SK-N-SH (cell line): Measurements from ENCODE around the gene LRRN1. TPM values are rescaled to one million over a fixed set of nuclear protein-coding genes. Genes with fewer than 3 reads are reported as not detected.

Experiments
- CTCF ChIA-PET: fragments of 300-600, 350-600 bp; formaldehyde crosslinking; extraction: SDS; loops from one replicate; lab custom pipeline; 2021; lab: Yijun Ruan, JAX
- POLR2A ChIA-PET: fragments of 350-600 bp; sonication (Branson Sonifier 250); formaldehyde crosslinking; extraction: SDS; loops from one replicate; lab custom pipeline; 2020; ENCODE audit warnings: antibody characterized with exemption, inconsistent platforms; lab: Yijun Ruan, JAX
- DNase-seq: peaks from one replicate; pipeline ENCODE4 v3.0.0; 2012
- H2AFZ ChIP-seq: fragments of 200-600 bp; sonication (generic); 2 replicates; pipeline ENCODE4 v1.8.1; 2016; ENCODE audit warnings: antibody characterized with exemption, mild to moderate bottlenecking, low read depth
- H3F3A ChIP-seq: fragments of 200-600 bp; sonication (generic); replicated peaks from 2 replicates; pipeline ENCODE3; 2016; ENCODE audit warnings: antibody characterized with exemption, mild to moderate bottlenecking; ENCODE audit not compliant: insufficient read depth
- H3K27ac ChIP-seq, 2 experiments: fragments of 200-500 bp in 1 of 2; fragments of 200-600 bp in 1 of 2; sonication (Bioruptor generic) in 1 of 2; sonication (generic), shearing (Covaris generic) in 1 of 2; 2 replicates each; pipeline versions ENCODE4 v1.5.1 to v1.6.1; 2014 to 2016; ENCODE audit warnings: low read depth in 2 of 2, inconsistent platforms in 1 of 2, low read length in 1 of 2, mild to moderate bottlenecking in 1 of 2, mixed read lengths in 1 of 2
- H3K27me3 ChIP-seq: fragments of 200-600 bp; sonication (generic), shearing (Covaris generic); 2 replicates; pipeline ENCODE4 v1.6.1; 2016; ENCODE audit warnings: mixed run types; ENCODE audit not compliant: insufficient read depth
- H3K36me3 ChIP-seq, 2 experiments: fragments of 200-500 bp in 1 of 2; fragments of 200-600 bp in 1 of 2; sonication (Bioruptor generic) in 1 of 2; sonication (generic) in 1 of 2; replicated peaks in 1 of 2; 2 replicates each; pipeline versions ENCODE3 to v1.5.1; 2014 to 2016; ENCODE audit warnings: low read length in 1 of 2, mild to moderate bottlenecking in 1 of 2; ENCODE audit not compliant: insufficient read depth in 2 of 2, control insufficient read depth in 1 of 2
- H3K4me1 ChIP-seq, 2 experiments: fragments of 200-500 bp in 1 of 2; fragments of 200-600 bp in 1 of 2; sonication (Bioruptor generic) in 1 of 2; sonication (generic), shearing (Covaris generic) in 1 of 2; 2 replicates each; pipeline versions ENCODE4 v1.5.1 to v1.6.1; 2014 to 2016; ENCODE audit warnings: low read depth in 1 of 2, low read length in 1 of 2, mixed run types in 1 of 2; ENCODE audit not compliant: insufficient read depth in 2 of 2, control insufficient read depth in 1 of 2
- H3K4me2 ChIP-seq: fragments of 200-600 bp; sonication (generic), shearing (Covaris generic); 2 replicates; pipeline ENCODE4 v1.6.1; 2017; ENCODE audit warnings: mixed run types
- H3K4me3 ChIP-seq, 2 experiments: fragments of 200-500 bp in 1 of 2; fragments of 200-600 bp in 1 of 2; sonication (Bioruptor generic) in 1 of 2; sonication (generic), shearing (Covaris generic) in 1 of 2; 2 replicates each; pipeline versions ENCODE4 v1.5.1 to v1.8.1; 2014 to 2016; ENCODE audit warnings: low read depth in 2 of 2, inconsistent platforms in 1 of 2, low read length in 1 of 2, mild to moderate bottlenecking in 1 of 2, mixed read lengths in 1 of 2, moderate library complexity in 1 of 2
- H3K79me2 ChIP-seq: fragments of 200-600 bp; sonication (generic); 2 replicates; pipeline ENCODE4 v1.8.1; 2017; ENCODE audit warnings: mild to moderate bottlenecking; ENCODE audit not compliant: insufficient read depth
- H3K9ac ChIP-seq: fragments of 200-600 bp; sonication (generic); 2 replicates; pipeline ENCODE4 v1.6.1; 2017; ENCODE audit warnings: mixed run types
- H3K9me2 ChIP-seq: fragments of 200-600 bp; sonication (generic); 2 replicates; pipeline ENCODE4 v1.6.1; 2017; ENCODE audit warnings: mixed run types
- H3K9me3 ChIP-seq: fragments of 200-600 bp; sonication (generic); 2 replicates; pipeline ENCODE4 v1.6.1; 2017; ENCODE audit warnings: mixed run types, mild to moderate bottlenecking, moderate library complexity
- H4K20me1 ChIP-seq: fragments of 200-600 bp; sonication (generic); 2 replicates; pipeline ENCODE4 v1.6.1; 2017; ENCODE audit warnings: mild to moderate bottlenecking, mixed run types; ENCODE audit not compliant: insufficient read depth
- CTCF ChIP-seq: fragments of 200-600 bp; sonication (generic); IDR thresholded peaks from 2 replicates; pipeline ENCODE4 v1.6.1; 2017; ENCODE audit warnings: antibody characterized with exemption, mild to moderate bottlenecking, moderate library complexity
- ELF1 ChIP-seq: IDR thresholded peaks from 2 replicates; pipeline ENCODE4 v1.4.0; 2012
- EP300 ChIP-seq, 2 experiments: IDR thresholded peaks; 2 replicates each; pipeline versions ENCODE4 v1.4.0 to v1.6.1; 2012; ENCODE audit warnings: borderline replicate concordance in 1 of 2, low read depth in 1 of 2, low read length in 1 of 2
- FOSL2 ChIP-seq: IDR thresholded peaks from 2 replicates; pipeline ENCODE4 v1.4.0; 2012; ENCODE audit warnings: low read depth, mild to moderate bottlenecking, moderate library complexity, borderline replicate concordance
- GABPA ChIP-seq: IDR thresholded peaks from 2 replicates; pipeline ENCODE4 v1.4.0; 2012; ENCODE audit warnings: low read depth, mild to moderate bottlenecking
- IRF3 ChIP-seq: fragments of 150-350 bp; IDR thresholded peaks from 2 replicates; pipeline ENCODE4 v1.6.1; 2016; ENCODE audit warnings: mild to moderate bottlenecking, low read depth, low read length
- JUND ChIP-seq: IDR thresholded peaks from 2 replicates; pipeline ENCODE4 v1.4.0; 2012
- MAX ChIP-seq: IDR thresholded peaks from 2 replicates; pipeline ENCODE4 v1.4.0; 2012; ENCODE audit warnings: low read depth
- MEF2A ChIP-seq: IDR thresholded peaks from 2 replicates; pipeline ENCODE4 v1.4.0; 2012; ENCODE audit warnings: low read depth, borderline replicate concordance
- NFIC ChIP-seq: IDR thresholded peaks from 2 replicates; pipeline ENCODE4 v1.4.0; 2012; ENCODE audit warnings: borderline replicate concordance
- NRF1 ChIP-seq: IDR thresholded peaks from 2 replicates; pipeline ENCODE4 v1.6.1; 2012; ENCODE audit warnings: low read depth, mild to moderate bottlenecking, low read length
- POLR2AphosphoS5 ChIP-seq: IDR thresholded peaks from 2 replicates; pipeline ENCODE4 v1.6.1; 2012; ENCODE audit warnings: low read depth, low read length
- RAD21 ChIP-seq: IDR thresholded peaks from 2 replicates; pipeline ENCODE4 v1.6.1; 2012; ENCODE audit warnings: mild to moderate bottlenecking, low read length
- RCOR1 ChIP-seq: fragments of 150-350 bp; IDR thresholded peaks from 2 replicates; pipeline ENCODE4 v1.6.1; 2017; ENCODE audit warnings: antibody characterized with exemption, low read length
- RXRA ChIP-seq: IDR thresholded peaks from 2 replicates; pipeline ENCODE4 v1.4.0; 2012; ENCODE audit warnings: low read depth, mild to moderate bottlenecking, borderline replicate concordance
- SIN3A ChIP-seq: IDR thresholded peaks from 2 replicates; pipeline ENCODE4 v1.6.1; 2012; ENCODE audit warnings: low read depth, mild to moderate bottlenecking, low read length, moderate library complexity, borderline replicate concordance
- SMC3 ChIP-seq: IDR thresholded peaks from 2 replicates; pipeline ENCODE4 v1.6.1; 2012; ENCODE audit warnings: low read depth, low read length, improper control_type of control experiment
- TAF1 ChIP-seq: IDR thresholded peaks from 2 replicates; pipeline ENCODE4 v1.6.1; 2012; ENCODE audit warnings: low read depth, mild to moderate bottlenecking, low read length, moderate library complexity, borderline replicate concordance
- USF1 ChIP-seq: IDR thresholded peaks from 2 replicates; pipeline ENCODE4 v1.4.0; 2012; ENCODE audit warnings: low read depth, borderline replicate concordance
- USF2 ChIP-seq: fragments of 150-350 bp; IDR thresholded peaks from 2 replicates; pipeline ENCODE4 v1.6.1; 2017; ENCODE audit warnings: antibody characterized with exemption, low read length, low read depth, borderline replicate concordance
- WGBS: methylation state at CpG from one replicate; pipeline ENCODE4 v1.1.6; 2017; ENCODE audit warnings: low lambda C conversion rate; 5-methylcytosine and 5-hydroxymethylcytosine counted together
- polyA plus RNA-seq, 3 experiments: library from polyadenylated mRNA; depleted of rRNA; stranded (reverse); fragments of >200 nt; gene quantifications; 2 replicates each; pipeline ENCODE4 v1.2.3, GENCODE V29; 2012

The LRRN1 gene
- polyA plus RNA-seq, 1 of the 3 experiments (the other 2 are of a cell fraction), result 0.03 TPM

- Histone ChIP-seq H3K27me3 (no peaks in the 10 kb centered on the region), H3K79me2 (no peaks in the 10 kb centered on the region), H3K4me1 (peaks cover 0 to 3% of the 10 kb centered on the region in 2 experiments; a peak in 1 of 4 replicates), H3K36me3 (no peaks in the 10 kb centered on the region), H3K9ac (no peak overlapping the region), H3K9me2 (no peaks in the 10 kb centered on the region), H3K4me3 (no peak overlapping the region), H3K27ac (no peak overlapping the region), H3K9me3 (peaks cover 10% of the 10 kb centered on the region; the same call in 1 of the 2 replicates), H3F3A (no peaks in the 10 kb centered on the region), H3K4me2 (no peak overlapping the region), H4K20me1 (no peaks in the 10 kb centered on the region), H2AFZ (no peak overlapping the region)
- ChIA-PET CTCF (interaction anchor here (0.8 to 1.2 kb wide), 2 partner anchors 10 to 74 kb away, joined by 3 read pairs; no protein-coding TSS in a partner anchor), POLR2A (no interaction called here)
- DNase-seq, result no peak
- 33% methylated on average over 1 of the region's 1 CpG for WGBS
- TF ChIP-seq TAF1, result no peak
- no peak for TF ChIP-seq JUND
Measured at GRCh38 chr3:3771567-3771966, 27.7 kb upstream of the LRRN1 start.

- no peak for DNase-seq
Measured at GRCh38 chr3:3772338-3772737, 26.9 kb upstream of the LRRN1 start.

More at GRCh38 chr3:3772338-3772737, 26.9 kb upstream of the LRRN1 start:
- H3K4me1 ChIP-seq, result peaks cover 0 to 3% of the 10 kb centered on the region in 2 experiments; a peak in 1 of 4 replicates
- H3K27me3 ChIP-seq, result no peaks in the 10 kb centered on the region
- WGBS, result 7% methylated on average over 1 of the region's 1 CpG
- no peak overlapping the region for H3K4me3 ChIP-seq
- H3K4me2 ChIP-seq, result no peak overlapping the region
- no peaks in the 10 kb centered on the region for H3F3A ChIP-seq
- no peak overlapping the region for H3K9ac ChIP-seq
- TF ChIP-seq USF2, result no peak
- no peak for TF ChIP-seq JUND
- TF ChIP-seq SMC3, result no peak
- no peak for TF ChIP-seq USF1
- no peak for TF ChIP-seq EP300 (IDR thresholded peaks at IDR 0.05; ENCODE audit: borderline replicate concordance in 1 of 2, low read depth in 1 of 2, low read length in 1 of 2)
- TF ChIP-seq RAD21, result no peak
- TF ChIP-seq RCOR1, result no peak
- no peak for TF ChIP-seq POLR2AphosphoS5
- TF ChIP-seq RXRA, result no peak
- no peak for TF ChIP-seq ELF1
- no peak for TF ChIP-seq CTCF
- TF ChIP-seq MEF2A, result no peak
- no peak for TF ChIP-seq MAX
- TF ChIP-seq NFIC, result no peak
- TF ChIP-seq GABPA, result no peak
- no peak for TF ChIP-seq SIN3A
- TF ChIP-seq IRF3, result no peak
- no peak for TF ChIP-seq NRF1
- no peak for TF ChIP-seq FOSL2
- no peaks in the 10 kb centered on the region for H3K9me2 ChIP-seq
- POLR2A ChIA-PET, result no interaction called here
- CTCF ChIA-PET, result interaction anchor here (1.2 to 1.6 kb wide), 2 partner anchors 9 to 11 kb away, joined by 3 to 4 read pairs; no protein-coding TSS in a partner anchor
- peaks cover 10% of the 10 kb centered on the region; the same call in 1 of the 2 replicates for H3K9me3 ChIP-seq
- no peaks in the 10 kb centered on the region for H3K79me2 ChIP-seq
- H3K27ac ChIP-seq, result no peak overlapping the region
- H4K20me1 ChIP-seq, result no peaks in the 10 kb centered on the region
- no peak overlapping the region for H2AFZ ChIP-seq
- no peaks in the 10 kb centered on the region for H3K36me3 ChIP-seq
